Measurements from ENCODE around the gene ILDR1. TPM values are rescaled to one million over a fixed set of nuclear protein-coding genes. Genes with fewer than 3 reads are reported as not detected.

ILDR1 gene

Small RNAs within 50 kb of the gene (small RNA-seq; reads per million reads assigned to genes)
- gene RF00019 (ENCODE audit: insufficient read depth) = not detected
